Effector memory CD8-positive, alpha-beta T cell (primary cell): ENCODE data around the gene SLU7.

Experiments used
- ATAC-seq: fragments of 150-1000 bp; cut with Tn5 transposase; replicated peaks from 2 replicates; pipeline ENCODE4 v1.10.0; 2021; ENCODE audit warnings: mild to moderate bottlenecking, moderate library complexity
- DNase-seq, 3 experiments: peaks; one replicate each; pipeline ENCODE4 v3.0.0; 2021
- H3K27ac Mint-ChIP-seq, 2 donors: one replicate each; pipeline ENCODE4 v1.8.0; 2022; ENCODE audit warnings: mild to moderate bottlenecking in 2 of 2, mixed read lengths in 2 of 2, moderate library complexity in 2 of 2
- H3K27me3 Mint-ChIP-seq, 2 donors: one replicate each; pipeline ENCODE4 v1.8.0; 2022; ENCODE audit warnings: mixed read lengths in 2 of 2
- H3K36me3 Mint-ChIP-seq: one replicate; pipeline ENCODE4 v1.8.0; 2022; ENCODE audit warnings: mild to moderate bottlenecking, moderate library complexity, mixed read lengths; ENCODE audit not compliant: insufficient read depth
- H3K4me1 Mint-ChIP-seq, 2 donors: one replicate each; pipeline ENCODE4 v1.8.0; 2022; ENCODE audit warnings: low read depth in 2 of 2, mixed read lengths in 2 of 2
- H3K4me3 Mint-ChIP-seq, 2 donors: one replicate each; pipeline ENCODE4 v1.8.0; 2022; ENCODE audit warnings: mild to moderate bottlenecking in 2 of 2, mixed read lengths in 2 of 2, moderate library complexity in 2 of 2
- H3K9me3 Mint-ChIP-seq, 2 donors: one replicate each; pipeline ENCODE4 v1.8.0; 2022; ENCODE audit warnings: mixed read lengths in 2 of 2

Gene SLU7

GRCh38 chr5:160458806-160459800, 40.2 kb upstream of the SLU7 start:
- Mint-ChIP-seq H3K4me1 (peaks cover 0 to 5% of the 10 kb centered on the region in 2 donors), H3K9me3 (no peaks in the 10 kb centered on the region), H3K36me3 (no peaks in the 10 kb centered on the region), H3K27ac (no peak overlapping the region), H3K27me3 (peaks cover 10 to 16% of the 10 kb centered on the region in 2 donors), H3K4me3 (no peak overlapping the region)
- ATAC-seq: no peak
- no peak for DNase-seq

DNA sequence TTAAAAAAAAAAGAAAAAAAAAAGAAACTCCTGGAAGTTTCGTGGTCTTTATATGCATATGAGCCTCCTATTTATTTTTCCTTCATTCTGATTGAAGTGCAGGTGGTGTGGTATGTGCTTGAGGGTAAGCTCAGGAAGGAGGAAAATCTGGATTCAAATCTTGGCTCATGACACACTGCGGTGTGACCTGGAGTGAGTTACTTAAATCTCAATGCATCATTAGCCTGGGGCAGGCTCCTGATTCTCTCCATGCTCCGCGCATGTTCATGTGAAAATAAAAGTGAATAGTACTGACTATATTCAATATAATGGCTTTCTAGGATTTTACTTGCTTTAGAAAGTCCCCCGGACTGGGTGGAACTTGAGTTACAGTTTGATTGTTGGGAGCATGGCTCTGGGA, 38.4 kb upstream of the SLU7 start:
- Mint-ChIP-seq H3K27me3 (peaks cover 10 to 16% of the 10 kb centered on the region in 2 donors), H3K9me3 (no peaks in the 10 kb centered on the region), H3K36me3 (no peaks in the 10 kb centered on the region), H3K4me3 (no peak overlapping the region), H3K4me1 (peaks cover 0 to 5% of the 10 kb centered on the region in 2 donors), H3K27ac (no peak overlapping the region)
- no peak for DNase-seq
- no peak for ATAC-seq

DNA sequence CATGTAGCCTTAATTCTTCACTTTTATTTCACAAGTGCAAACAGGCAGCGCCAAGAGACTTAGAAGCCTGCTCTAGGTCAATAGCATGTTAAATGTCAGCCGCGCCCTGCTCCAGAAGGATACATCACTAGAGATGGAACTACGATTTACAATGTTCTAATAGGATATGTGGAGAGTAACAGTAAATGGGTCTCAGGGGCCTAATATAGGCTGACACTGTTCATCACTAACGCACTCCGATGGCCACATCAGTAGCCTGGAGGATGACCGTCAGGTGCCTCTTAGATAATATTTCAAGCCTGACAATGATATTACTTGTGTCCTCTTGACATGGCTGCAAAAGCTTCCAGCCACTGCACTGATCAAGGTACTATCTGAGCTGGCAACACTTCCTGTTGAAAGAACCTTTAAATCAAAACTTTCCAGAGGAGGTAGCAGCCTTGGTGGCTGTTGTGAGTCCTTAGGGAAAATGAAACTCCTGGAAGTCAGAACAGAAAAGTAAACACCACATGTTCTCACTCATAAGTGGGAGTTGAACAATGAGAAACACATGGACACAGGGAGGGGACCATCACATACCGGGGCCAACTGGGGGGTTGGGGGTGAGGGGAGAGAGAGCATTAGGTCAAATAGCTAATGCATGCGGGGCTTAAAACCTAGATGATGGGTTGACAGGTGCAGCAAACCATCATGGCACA, 37.7 kb upstream of the SLU7 start:
- H3K36me3 Mint-ChIP-seq: no peaks in the 10 kb centered on the region
- no peak overlapping the region for H3K4me3 Mint-ChIP-seq
- ATAC-seq (no peak), DNase-seq (no peak)
- peaks cover 10 to 16% of the 10 kb centered on the region in 2 donors for H3K27me3 Mint-ChIP-seq
- no peaks in the 10 kb centered on the region for H3K9me3 Mint-ChIP-seq
- peaks cover 0 to 5% of the 10 kb centered on the region in 2 donors for H3K4me1 Mint-ChIP-seq
- no peak overlapping the region for H3K27ac Mint-ChIP-seq

- H3K9me3 Mint-ChIP-seq: no peaks in the 10 kb centered on the region
- no peaks in the 10 kb centered on the region for H3K36me3 Mint-ChIP-seq
- DNase-seq (no peak), ATAC-seq (no peak)
- no peak overlapping the region for H3K4me3 Mint-ChIP-seq
- H3K27me3 Mint-ChIP-seq: peaks cover 10 to 16% of the 10 kb centered on the region in 2 donors
- H3K27ac Mint-ChIP-seq: no peak overlapping the region
- peaks cover 0 to 5% of the 10 kb centered on the region in 2 donors for H3K4me1 Mint-ChIP-seq
These were observed 36.7 kb upstream of the SLU7 start for GRCh38 chr5:160455600-160455999.

DNA sequence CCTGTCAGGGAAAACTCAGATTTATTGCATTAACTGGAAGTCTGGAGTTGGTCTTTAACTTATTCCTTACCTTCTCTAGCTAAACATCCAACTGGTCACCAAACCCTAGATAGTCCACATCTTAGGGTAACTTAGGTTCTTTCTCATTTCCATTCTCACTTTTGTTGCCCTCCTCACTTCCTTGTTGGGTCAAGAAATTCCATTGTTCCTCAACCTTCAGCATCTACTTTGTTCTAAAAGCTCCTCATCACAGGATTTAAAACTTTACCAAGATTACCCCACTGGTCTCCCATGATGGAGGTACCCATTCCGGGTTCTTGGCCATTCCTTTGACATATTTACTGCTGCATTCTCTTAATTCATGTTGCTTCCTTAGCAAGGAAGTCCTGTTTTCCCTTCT, 34.9 kb upstream of the SLU7 start:
- no peaks in the 10 kb centered on the region for H3K9me3 Mint-ChIP-seq
- peaks cover 4 to 16% of the 10 kb centered on the region in 2 donors for H3K27me3 Mint-ChIP-seq

GRCh38 chr5:160452795-160453194, 33.9 kb upstream of the SLU7 start:
- Mint-ChIP-seq H3K27me3 (peaks cover 4 to 16% of the 10 kb centered on the region in 2 donors), H3K27ac (no peak overlapping the region), H3K4me1 (no peaks in the 10 kb centered on the region), H3K4me3 (no peak overlapping the region), H3K36me3 (no peaks in the 10 kb centered on the region), H3K9me3 (no peaks in the 10 kb centered on the region)
- ATAC-seq: no peak
- no peak for DNase-seq

More for the DNA sequence above, 34.9 kb upstream of the SLU7 start:
- ATAC-seq: no peak
- DNase-seq: no peak
- Mint-ChIP-seq H3K36me3 (no peaks in the 10 kb centered on the region), H3K4me3 (no peak overlapping the region), H3K27ac (no peak overlapping the region), H3K4me1 (no peaks in the 10 kb centered on the region)

DNA sequence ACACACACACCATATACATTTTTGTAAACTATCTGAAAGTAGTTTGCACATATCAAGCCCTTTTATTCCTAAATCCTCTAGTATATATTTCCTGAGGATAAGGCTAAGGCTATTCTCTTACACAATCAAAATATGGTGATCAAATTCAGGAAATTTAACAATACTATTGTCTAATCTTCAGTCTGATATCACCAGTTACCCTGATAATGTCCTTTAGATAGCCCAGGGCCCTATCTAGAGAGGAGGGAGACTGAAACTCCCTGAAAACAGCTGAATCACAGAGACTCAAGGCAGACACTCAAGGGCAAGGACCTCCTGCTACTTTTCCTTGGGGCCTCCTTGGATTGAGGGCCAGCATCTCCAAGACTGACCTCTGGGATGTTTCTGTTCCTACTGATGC, 33.2 kb upstream of the SLU7 start:
- Mint-ChIP-seq H3K9me3 (no peaks in the 10 kb centered on the region), H3K27ac (no peak overlapping the region), H3K36me3 (no peaks in the 10 kb centered on the region), H3K4me3 (no peak overlapping the region), H3K27me3 (peaks cover 4 to 16% of the 10 kb centered on the region in 2 donors), H3K4me1 (no peaks in the 10 kb centered on the region)
- DNase-seq (no peak), ATAC-seq (no peak)

DNA sequence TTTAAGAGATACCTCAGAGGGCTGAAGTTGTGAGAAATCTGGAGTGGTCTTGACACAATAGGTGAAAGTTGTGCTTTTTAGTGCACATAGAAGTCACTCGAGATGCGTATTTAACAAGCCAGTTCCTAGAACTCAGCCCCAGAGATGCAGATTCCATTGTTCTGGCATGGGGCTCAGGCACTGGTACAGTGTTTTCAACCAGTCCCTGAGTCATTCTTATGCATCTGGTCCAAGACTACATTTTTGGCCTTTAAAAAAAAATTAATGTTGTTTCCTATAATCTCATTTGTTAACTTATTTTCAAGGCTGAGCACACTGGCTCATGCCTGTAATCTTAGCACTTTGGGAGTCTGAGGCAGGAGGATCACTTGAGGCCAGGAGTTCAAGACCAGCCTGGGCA, 32.4 kb upstream of the SLU7 start:
- H3K4me3 Mint-ChIP-seq: no peak overlapping the region
- H3K9me3 Mint-ChIP-seq: no peaks in the 10 kb centered on the region
- H3K27me3 Mint-ChIP-seq: peaks cover 4 to 13% of the 10 kb centered on the region in 2 donors
- ATAC-seq: no peak
- no peaks in the 10 kb centered on the region for H3K4me1 Mint-ChIP-seq
- no peaks in the 10 kb centered on the region for H3K36me3 Mint-ChIP-seq
- no peak overlapping the region for H3K27ac Mint-ChIP-seq
- DNase-seq: no peak

- Mint-ChIP-seq H3K36me3 (no peaks in the 10 kb centered on the region), H3K4me3 (no peak overlapping the region), H3K27me3 (peaks cover 2 to 3% of the 10 kb centered on the region in 2 donors), H3K4me1 (no peaks in the 10 kb centered on the region), H3K9me3 (no peaks in the 10 kb centered on the region), H3K27ac (no peak overlapping the region)
- DNase-seq (no peak), ATAC-seq (no peak)
These were observed 31.5 kb upstream of the SLU7 start for GRCh38 chr5:160450164-160450932.

DNA sequence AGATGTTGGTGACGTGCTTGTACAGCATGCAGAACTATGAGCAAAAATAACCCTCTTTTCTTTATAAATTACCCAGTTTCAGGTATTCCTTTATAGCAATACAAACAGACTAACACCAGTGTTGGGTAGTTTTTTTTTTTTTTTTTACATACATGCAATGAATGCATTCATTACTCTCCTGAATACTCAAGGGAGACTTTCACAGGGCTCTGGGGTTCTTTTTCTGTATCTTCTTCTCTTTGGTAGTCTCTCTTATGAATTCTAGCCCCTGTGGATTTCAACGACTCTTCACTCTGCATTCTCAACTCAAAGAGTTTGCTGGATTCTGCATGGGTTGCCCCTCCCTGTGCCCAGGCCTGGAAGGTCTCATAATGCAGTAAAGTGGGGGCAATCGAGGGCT, 30.6 kb upstream of the SLU7 start:
- ATAC-seq (no peak), DNase-seq (no peak)
- no peaks in the 10 kb centered on the region for H3K27me3 Mint-ChIP-seq
- no peak overlapping the region for H3K27ac Mint-ChIP-seq
- H3K4me3 Mint-ChIP-seq: no peak overlapping the region
- H3K36me3 Mint-ChIP-seq: no peaks in the 10 kb centered on the region
- H3K9me3 Mint-ChIP-seq: no peaks in the 10 kb centered on the region
- H3K4me1 Mint-ChIP-seq: no peaks in the 10 kb centered on the region

DNA sequence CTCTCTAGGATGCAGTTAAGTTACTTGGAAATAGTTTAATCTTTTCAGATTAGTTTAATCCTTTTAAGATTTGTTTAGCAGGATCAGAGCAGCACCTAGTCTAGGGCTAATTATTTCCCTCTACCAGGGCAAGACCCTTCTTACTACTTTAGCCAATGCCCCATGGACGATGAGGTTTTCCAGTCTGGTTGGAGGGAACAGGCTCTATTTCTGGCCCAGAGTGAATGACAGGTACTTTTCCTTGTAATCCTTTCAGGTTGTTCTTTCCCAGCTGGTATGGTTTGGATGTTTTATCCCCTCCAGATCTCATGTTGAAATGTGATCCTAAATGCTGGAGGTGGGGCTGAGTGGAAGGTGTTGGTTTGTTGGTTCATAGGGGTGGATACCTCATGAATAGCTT, 30.0 kb upstream of the SLU7 start:
- Mint-ChIP-seq H3K27ac (no peak overlapping the region), H3K27me3 (no peaks in the 10 kb centered on the region), H3K4me3 (no peak overlapping the region), H3K36me3 (no peaks in the 10 kb centered on the region), H3K4me1 (no peaks in the 10 kb centered on the region), H3K9me3 (no peaks in the 10 kb centered on the region)
- DNase-seq: no peak
- ATAC-seq: no peak

GRCh38 chr5:160445751-160446150, 26.9 kb upstream of the SLU7 start:
- Mint-ChIP-seq H3K27ac (no peak overlapping the region), H3K4me3 (no peak overlapping the region), H3K36me3 (no peaks in the 10 kb centered on the region), H3K27me3 (no peaks in the 10 kb centered on the region), H3K9me3 (no peaks in the 10 kb centered on the region), H3K4me1 (peaks cover 0 to 2% of the 10 kb centered on the region in 2 donors)
- ATAC-seq (no peak), DNase-seq (no peak)

DNA sequence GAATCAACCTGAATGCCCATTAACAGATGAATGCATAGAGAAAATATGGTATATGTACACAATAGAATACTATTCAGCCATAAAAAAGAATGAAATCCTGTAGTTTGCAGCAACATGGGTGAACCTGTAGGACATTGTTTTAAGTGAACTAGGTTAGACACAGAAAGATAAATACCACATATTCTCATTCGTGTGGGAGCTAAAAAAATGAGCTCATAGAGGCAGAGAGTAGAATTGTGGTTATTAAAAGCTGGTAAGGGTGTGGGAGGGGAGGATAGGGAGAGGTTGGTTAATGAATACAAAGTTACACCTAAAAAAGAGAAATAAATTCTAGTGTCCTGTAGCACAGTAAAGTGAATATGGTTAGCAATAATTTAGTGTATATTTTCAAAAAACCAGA, 26.3 kb upstream of the SLU7 start:
- no peaks in the 10 kb centered on the region for H3K9me3 Mint-ChIP-seq
- H3K36me3 Mint-ChIP-seq: no peaks in the 10 kb centered on the region
- H3K27ac Mint-ChIP-seq: no peak overlapping the region
- H3K4me3 Mint-ChIP-seq: no peak overlapping the region
- no peak for ATAC-seq
- H3K4me1 Mint-ChIP-seq: peaks cover 0 to 2% of the 10 kb centered on the region in 2 donors
- no peak for DNase-seq
- H3K27me3 Mint-ChIP-seq: no peaks in the 10 kb centered on the region
